ENCODE measurements around the gene SAV1. TPM values are rescaled to one million over a fixed set of nuclear protein-coding genes. Genes with fewer than 3 reads are reported as not detected.

SAV1 gene
- total and polyA plus RNA-seq, 7 donors = 10.9 to 38.2 (median 32.0) TPM

GRCh38 chr14:50594577-50595316, 73.4 kb downstream of the SAV1 start:
- peaks cover 0 to 29% (median 0%) of the 10 kb centered on the region in 4 donors for H3K36me3 ChIP-seq
- no peak overlapping the region for H3K4me3 ChIP-seq
- intact Hi-C loops (cut with DNase I) = no loop called here
- 95% methylated on average over 8 of the region's 8 CpGs for WGBS, 2 donors
- no peak overlapping the region for H3K27ac ChIP-seq
- H3K9me3 ChIP-seq = no peaks in the 10 kb centered on the region
- no peaks in the 10 kb centered on the region for H3K27me3 ChIP-seq
- no peak for DNase-seq
- H3K4me1 ChIP-seq = no peaks in the 10 kb centered on the region
- no peak for TF ChIP-seq POLR2A (IDR thresholded peaks at IDR 0.05)
- no peak for TF ChIP-seq POLR2AphosphoS5 (IDR thresholded peaks at IDR 0.05)
- TF ChIP-seq CTCF (IDR thresholded peaks at IDR 0.05) = no peak
- no peak for TF ChIP-seq EP300 (IDR thresholded peaks at IDR 0.05)

- no peaks in the 10 kb centered on the region for H3K4me1 ChIP-seq
- intact Hi-C loops (cut with DNase I) = no loop called here
- H3K9me3 ChIP-seq = no peaks in the 10 kb centered on the region
- WGBS, 2 donors = 73 to 89% methylated on average over 2 of the region's 2 CpGs
- H3K36me3 ChIP-seq = peaks cover 0 to 32% (median 0%) of the 10 kb centered on the region in 4 donors
- H3K27me3 ChIP-seq = no peaks in the 10 kb centered on the region
- H3K27ac ChIP-seq = no peak overlapping the region
- no peak for DNase-seq
- no peak for TF ChIP-seq POLR2A (IDR thresholded peaks at IDR 0.05)
- TF ChIP-seq EP300 (IDR thresholded peaks at IDR 0.05) = no peak
- TF ChIP-seq CTCF (IDR thresholded peaks at IDR 0.05) = no peak
- no peak for TF ChIP-seq POLR2AphosphoS5 (IDR thresholded peaks at IDR 0.05)
- no peak overlapping the region for H3K4me3 ChIP-seq
Observed at GRCh38 chr14:50590464-50590863, 77.6 kb downstream of the SAV1 start.

Small RNA genes lying within 50 kb of the gene (small RNA-seq; reads per million reads assigned to genes)
- gene RN7SL452P = 0 reads per million in 3 donors

Other genes starting within 250 kb of the SAV1 start
- gene MAP4K5, start 135.7 kb downstream of the SAV1 start, total RNA-seq = 100 to 1,000 TPM; 144 to 314 (median 176) TPM
- 10 to 100 TPM; 12.6 to 20.0 (median 19.0) TPM for gene MAP4K5, start 135.7 kb downstream of the SAV1 start, polyA plus RNA-seq
- 10 to 100 TPM in 3 of 4 donors, 1 to 10 TPM in 1; 9.1 to 22.5 (median 11.3) TPM for gene ATL1, start 108.2 kb downstream of the SAV1 start, total RNA-seq
- gene ATL1, start 108.2 kb downstream of the SAV1 start, polyA plus RNA-seq = 1 to 10 TPM; 3.2 to 6.6 (median 6.5) TPM
- gene NIN, start 162.9 kb upstream of the SAV1 start, total RNA-seq = 10 to 100 TPM; 20.7 to 38.2 (median 26.9) TPM
- 10 to 100 TPM in 1 of 3 donors, 1 to 10 TPM in 2; 3.6 to 14.8 (median 5.1) TPM for gene NIN, start 162.9 kb upstream of the SAV1 start, polyA plus RNA-seq
- gene ABHD12B, start 203.7 kb upstream of the SAV1 start, total RNA-seq = not detected
- gene ABHD12B, start 203.7 kb upstream of the SAV1 start, polyA plus RNA-seq = 1 to 10 TPM; 5.3 to 9.3 (median 6.0) TPM

Data from sigmoid colon (tissue), 7 donors.